Astrocyte (in vitro differentiated cells and primary cell): ENCODE data around the gene PKHD1.

ENCODE experiments used
- EZH2 ChIP-seq: IDR thresholded peaks from 2 replicates; pipeline ENCODE4 v1.6.1; 2012; ENCODE audit warnings: mild to moderate bottlenecking, low read length, inconsistent platforms; ENCODE audit not compliant: insufficient read depth
- TF ChIP-seq, protein P1 (sequence below): IDR thresholded peaks from 2 replicates; pipeline ENCODE4 v1.5.1; 2011; ENCODE audit warnings: low read depth, mild to moderate bottlenecking, inconsistent platforms, low read length, moderate library complexity; ENCODE audit not compliant: insufficient read depth

DNA sequence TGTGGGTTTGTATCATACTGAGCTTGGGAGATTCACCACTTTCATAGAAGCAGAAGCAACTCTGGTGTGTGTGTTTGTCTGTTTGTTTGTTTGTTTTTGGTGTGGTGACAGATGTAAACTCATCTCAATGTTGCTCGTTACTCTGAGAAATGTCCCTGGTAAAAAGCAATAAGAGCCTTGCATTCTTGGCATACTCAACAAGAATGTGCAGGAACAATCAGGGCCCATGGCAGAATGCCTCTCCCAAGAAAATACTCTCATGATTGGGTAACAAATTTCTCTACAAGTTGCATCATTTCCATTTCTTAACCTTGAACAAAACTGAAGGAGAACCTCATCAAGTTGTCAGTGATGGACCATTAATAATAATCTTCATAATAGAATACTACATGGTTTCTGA lies 43.0 kb upstream of the PKHD1 start:
- TF ChIP-seq, protein P1, sequence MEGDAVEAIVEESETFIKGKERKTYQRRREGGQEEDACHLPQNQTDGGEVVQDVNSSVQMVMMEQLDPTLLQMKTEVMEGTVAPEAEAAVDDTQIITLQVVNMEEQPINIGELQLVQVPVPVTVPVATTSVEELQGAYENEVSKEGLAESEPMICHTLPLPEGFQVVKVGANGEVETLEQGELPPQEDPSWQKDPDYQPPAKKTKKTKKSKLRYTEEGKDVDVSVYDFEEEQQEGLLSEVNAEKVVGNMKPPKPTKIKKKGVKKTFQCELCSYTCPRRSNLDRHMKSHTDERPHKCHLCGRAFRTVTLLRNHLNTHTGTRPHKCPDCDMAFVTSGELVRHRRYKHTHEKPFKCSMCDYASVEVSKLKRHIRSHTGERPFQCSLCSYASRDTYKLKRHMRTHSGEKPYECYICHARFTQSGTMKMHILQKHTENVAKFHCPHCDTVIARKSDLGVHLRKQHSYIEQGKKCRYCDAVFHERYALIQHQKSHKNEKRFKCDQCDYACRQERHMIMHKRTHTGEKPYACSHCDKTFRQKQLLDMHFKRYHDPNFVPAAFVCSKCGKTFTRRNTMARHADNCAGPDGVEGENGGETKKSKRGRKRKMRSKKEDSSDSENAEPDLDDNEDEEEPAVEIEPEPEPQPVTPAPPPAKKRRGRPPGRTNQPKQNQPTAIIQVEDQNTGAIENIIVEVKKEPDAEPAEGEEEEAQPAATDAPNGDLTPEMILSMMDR: no peak
- TF ChIP-seq EZH2: no peak
